Measurements from ENCODE around the gene GPATCH1.
"Not testable (repeated sequence)": the region's sequence is repeated elsewhere in the genome, so short reads cannot be mapped to it uniquely, and the experiment has no call there.

Gene GPATCH1

GRCh38 chr19:33108161-33108560, 27.2 kb downstream of the GPATCH1 start:
- no peak overlapping the region for H3K27ac ChIP-seq
- DNase-seq (ENCODE audit: low read depth, low spot score) = no peak

GRCh38 chr19:33110137-33110910, 29.3 kb downstream of the GPATCH1 start:
- no peak for DNase-seq (ENCODE audit: low read depth, low spot score)
- H3K27ac ChIP-seq = no peak overlapping the region

DNA sequence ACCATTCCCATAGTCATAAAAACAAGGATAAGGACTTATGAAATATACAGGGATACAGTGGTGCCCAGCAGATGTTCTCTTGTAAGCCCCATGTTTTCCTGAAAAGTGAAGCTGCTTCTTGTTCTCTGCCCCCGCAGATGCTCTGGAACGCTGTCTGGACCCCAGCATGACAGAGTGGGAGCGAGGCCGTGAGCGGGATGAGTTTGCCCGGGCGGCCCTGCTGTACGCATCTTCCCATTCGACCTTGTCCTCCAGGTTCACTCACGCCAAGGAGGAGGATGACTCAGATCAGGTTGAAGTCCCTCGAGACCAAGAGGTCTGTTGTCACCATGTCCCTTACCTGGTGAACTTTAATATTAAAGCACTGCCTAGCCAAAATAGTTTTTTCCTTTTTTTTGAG, 30.6 kb downstream of the GPATCH1 start:
- no peak overlapping the region for H3K27ac ChIP-seq
- DNase-seq (ENCODE audit: low read depth, low spot score) = no peak

GRCh38 chr19:33114312-33114711, 33.3 kb downstream of the GPATCH1 start:
- no peak overlapping the region for H3K27ac ChIP-seq
- DNase-seq (ENCODE audit: low read depth, low spot score) = no peak

DNA sequence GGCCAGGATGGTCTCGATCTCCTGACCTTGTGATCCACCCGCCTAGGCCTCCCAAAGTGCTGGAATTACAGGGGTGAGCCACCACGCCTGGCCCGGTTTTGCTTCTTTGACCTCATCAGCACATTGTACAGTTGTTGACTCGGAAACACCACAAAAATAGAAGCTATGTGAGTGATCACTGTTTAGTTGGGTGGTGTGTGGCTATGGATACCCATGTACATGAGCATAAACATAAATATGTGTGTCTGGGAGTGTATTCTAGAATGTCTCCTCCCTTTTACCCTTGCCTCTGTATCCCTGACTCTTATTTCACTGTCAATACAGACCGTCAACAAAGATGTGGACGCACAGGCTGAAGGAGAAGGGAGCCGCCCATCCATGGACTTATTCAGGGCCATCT, 36.5 kb downstream of the GPATCH1 start:
- H3K27ac ChIP-seq = no peak overlapping the region
- DNase-seq (ENCODE audit: low read depth, low spot score) = no peak

DNA sequence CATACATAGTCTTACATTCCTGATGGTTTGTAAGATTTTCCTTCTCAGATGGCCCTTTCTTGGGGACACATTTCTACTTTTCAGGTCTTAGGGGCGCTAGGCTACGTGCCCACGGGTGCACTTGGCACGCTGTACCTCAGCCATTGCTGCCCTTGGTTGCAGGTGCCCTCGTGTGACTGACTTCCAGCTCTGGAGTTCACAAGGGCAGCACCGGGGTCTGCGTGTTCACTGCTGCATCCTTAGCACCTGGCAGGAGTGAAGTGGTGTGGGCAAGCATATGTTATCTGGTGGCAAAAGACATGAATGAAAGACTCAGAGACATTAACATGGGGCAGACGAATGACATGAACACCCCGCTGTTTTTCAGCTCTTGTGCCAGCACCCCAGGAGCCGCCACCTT, 37.7 kb downstream of the GPATCH1 start:
- DNase-seq (ENCODE audit: low read depth, low spot score) = no peak
- H3K27ac ChIP-seq = no peak overlapping the region

- no peak overlapping the region for H3K27ac ChIP-seq
- DNase-seq (ENCODE audit: low read depth, low spot score) = no peak
Measured at GRCh38 chr19:33124207-33125098, 43.5 kb downstream of the GPATCH1 start.

GRCh38 chr19:33125929-33126388, 45.0 kb downstream of the GPATCH1 start:
- DNase-seq (ENCODE audit: low read depth, low spot score) = no peak
- H3K27ac ChIP-seq = no peak overlapping the region

DNA sequence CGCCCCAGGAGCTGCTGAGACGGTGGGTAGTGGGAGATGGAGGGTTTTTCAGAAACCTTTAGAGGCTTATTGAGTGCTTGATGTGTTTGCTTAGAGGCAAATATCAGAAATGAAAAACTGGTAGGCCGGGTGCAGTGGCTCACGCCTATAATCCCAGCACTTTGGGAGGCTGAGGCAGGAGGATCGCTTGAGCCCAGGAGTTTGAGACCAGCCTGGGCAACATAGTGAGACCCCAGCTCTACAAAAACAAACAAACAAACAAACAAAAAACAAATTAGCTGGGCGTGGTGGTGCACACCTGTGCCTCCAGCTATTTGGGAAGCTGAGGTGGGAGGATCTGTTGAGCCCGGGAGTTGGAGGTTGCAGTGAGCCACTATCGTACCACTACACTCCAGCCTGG, 45.7 kb downstream of the GPATCH1 start:
- DNase-seq (ENCODE audit: low read depth, low spot score) = not testable (repeated sequence)

DNA sequence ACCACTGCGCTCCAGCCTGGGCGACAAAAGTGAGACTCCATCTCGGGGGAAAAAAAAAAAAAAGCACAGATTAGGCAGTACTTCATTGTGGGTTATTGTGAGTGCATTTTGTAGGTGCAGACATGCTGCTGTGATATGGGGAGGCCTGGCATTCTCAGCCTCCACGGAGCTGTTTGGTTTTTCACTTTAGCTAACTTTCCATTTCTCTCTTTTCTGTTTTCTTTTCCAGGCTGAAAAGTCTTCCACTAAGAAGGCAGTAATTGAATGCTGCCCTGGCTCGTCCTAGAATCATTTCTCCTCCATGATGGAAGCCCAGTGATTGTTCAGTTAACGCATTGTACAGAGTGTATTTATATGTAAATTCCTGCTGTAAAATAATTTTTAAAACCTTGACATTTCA, 48.9 kb downstream of the GPATCH1 start:
- no peak for DNase-seq (ENCODE audit: low read depth, low spot score)
- no peak overlapping the region for H3K27ac ChIP-seq

More for the DNA sequence above, 45.7 kb downstream of the GPATCH1 start:
- H3K27ac ChIP-seq = not testable (repeated sequence)

DNA sequence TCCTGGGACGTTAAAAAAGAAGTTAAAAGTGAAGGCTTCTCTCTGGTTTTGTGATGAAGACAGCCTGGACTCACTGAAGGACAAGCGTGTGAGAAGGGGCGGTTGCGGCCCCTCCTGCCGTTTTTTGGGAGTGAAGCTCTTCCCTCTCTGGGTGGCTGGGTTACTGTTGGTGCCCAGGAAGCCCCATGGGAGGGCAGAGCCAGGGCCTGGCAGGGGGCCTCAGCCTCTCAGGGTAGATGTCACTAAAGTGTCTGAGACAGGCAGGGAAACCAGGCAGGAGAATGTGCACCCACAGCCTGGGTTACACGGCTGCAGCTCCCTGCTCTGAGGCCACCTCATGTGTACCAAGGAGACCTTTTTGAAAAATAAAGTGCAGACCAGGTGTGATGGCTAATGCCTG, 49.5 kb downstream of the GPATCH1 start:
- DNase-seq (ENCODE audit: low read depth, low spot score) = no peak
- H3K27ac ChIP-seq = no peak overlapping the region

GRCh38 chr19:33132021-33132420, 51.0 kb downstream of the GPATCH1 start, which contains the start of gene WDR88:
WDR88 (plus strand) TSS chr19:33132114; CDS start chr19:33132170, 56 bp downstream.
- DNase-seq (ENCODE audit: low read depth, low spot score) = no peak
- H3K27ac ChIP-seq = no peak within 1 kb of the TSS

GRCh38 chr19:33132425-33132824, 51.4 kb downstream of the GPATCH1 start:
- no peak overlapping the region for H3K27ac ChIP-seq
- DNase-seq (ENCODE audit: low read depth, low spot score) = no peak

- H3K27ac ChIP-seq = no peak overlapping the region
- no peak for DNase-seq (ENCODE audit: low read depth, low spot score)
Measured at GRCh38 chr19:33133438-33134031, 52.6 kb downstream of the GPATCH1 start.

- H3K27ac ChIP-seq = no peak overlapping the region
- no peak for DNase-seq (ENCODE audit: low read depth, low spot score)
Measured at GRCh38 chr19:33134571-33135041, 53.6 kb downstream of the GPATCH1 start.

- DNase-seq (ENCODE audit: low read depth, low spot score) = no peak
- H3K27ac ChIP-seq = no peak overlapping the region
Measured at GRCh38 chr19:33139165-33139564, 58.2 kb downstream of the GPATCH1 start.

- DNase-seq (ENCODE audit: low read depth, low spot score) = no peak
- H3K27ac ChIP-seq = no peak overlapping the region
Measured at GRCh38 chr19:33143897-33144405, 63.0 kb downstream of the GPATCH1 start.

DNA sequence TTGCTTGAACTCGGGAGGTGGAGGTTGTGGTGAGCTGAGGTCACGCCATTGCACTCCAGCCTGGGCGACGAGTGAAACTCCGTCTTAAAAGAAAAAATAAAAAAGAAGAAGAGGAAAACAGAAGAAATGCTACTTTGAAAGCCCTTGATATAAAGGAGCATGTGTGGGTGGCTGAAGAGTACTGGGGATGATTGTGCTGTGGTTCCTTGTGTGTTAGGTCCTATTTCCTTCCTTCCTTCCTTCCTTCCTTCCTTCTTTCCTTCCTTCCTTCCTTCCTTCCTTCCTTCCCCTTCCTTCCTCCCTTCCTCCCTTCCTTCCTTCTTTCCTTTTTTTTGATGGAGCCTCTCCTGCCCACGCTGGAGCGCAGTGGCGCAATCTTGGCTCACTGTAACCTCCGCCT, 65.2 kb downstream of the GPATCH1 start:
- H3K27ac ChIP-seq = no peak overlapping the region
- DNase-seq (ENCODE audit: low read depth, low spot score) = no peak

DNA sequence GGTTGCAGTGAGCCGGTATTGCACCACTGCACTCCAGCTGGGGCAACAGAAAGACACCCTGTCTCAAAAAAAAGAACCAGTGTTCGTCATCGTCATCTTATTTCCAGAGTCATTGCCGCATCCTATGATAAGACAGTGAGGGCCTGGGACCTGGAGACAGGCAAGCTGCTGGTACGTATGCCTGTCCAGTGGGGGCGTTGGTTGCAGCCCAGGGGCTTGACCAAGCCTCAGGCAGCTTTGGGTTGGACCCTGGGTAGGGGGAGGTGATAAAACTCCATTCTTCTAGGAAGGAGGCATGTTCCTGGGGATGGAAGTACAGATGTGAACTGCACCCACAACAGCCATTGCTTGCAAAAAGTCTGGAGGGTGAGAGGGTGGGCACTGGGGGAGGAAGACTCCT, 66.6 kb downstream of the GPATCH1 start:
- no peak overlapping the region for H3K27ac ChIP-seq
- no peak for DNase-seq (ENCODE audit: low read depth, low spot score)

DNA sequence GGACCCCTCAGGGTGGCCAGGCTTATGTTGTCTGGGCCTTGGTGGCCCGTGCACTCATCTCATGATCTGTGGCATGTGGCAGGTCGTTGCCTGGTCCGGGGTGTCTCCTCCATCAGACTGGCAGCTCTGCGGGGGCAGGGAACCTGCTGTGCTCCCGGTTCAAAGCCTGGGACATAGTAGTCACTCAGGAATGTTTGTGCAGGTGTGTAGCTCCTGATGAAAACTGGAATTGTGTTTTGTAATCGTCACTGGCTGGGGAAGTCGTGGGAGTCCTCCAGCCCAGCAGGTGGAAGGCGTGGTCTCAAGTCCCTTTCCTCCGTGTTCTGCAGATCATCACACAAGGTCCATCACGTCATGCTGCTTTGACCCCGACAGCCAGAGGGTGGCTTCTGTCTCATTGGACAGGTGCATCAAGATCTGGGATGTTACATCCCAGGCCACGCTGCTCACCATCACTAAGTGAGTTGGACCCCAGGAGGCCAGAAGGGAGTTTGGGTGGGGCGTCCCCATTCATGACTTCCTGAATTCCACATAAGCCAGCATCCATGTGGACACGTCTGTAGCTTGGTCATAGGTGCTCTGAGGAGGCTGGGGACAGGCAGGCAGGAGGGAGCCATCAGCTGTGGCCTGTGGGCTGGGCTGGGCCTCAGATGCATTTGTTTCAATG, 70.0 kb downstream of the GPATCH1 start:
- DNase-seq (ENCODE audit: low read depth, low spot score) = no peak
- no peak overlapping the region for H3K27ac ChIP-seq

Measured in epithelial cell of prostate (primary cell).